Mesenteric fat pad (tissue), 1 donor: ENCODE results near the gene GJA1. TPM values are rescaled to one million over a fixed set of nuclear protein-coding genes. Genes with fewer than 3 reads are reported as not detected.

Experiments used
- DNase-seq: peaks from one replicate; pipeline ENCODE4 v3.0.0-alpha.2; 2020; ENCODE audit warnings: low spot score
- total RNA-seq: library from RNA; stranded (reverse); fragmentation: NEBNext Ultra II Directional; extraction: Animal tissue kit (Norgen Biotek cat#: 25700); gene quantifications from one replicate; pipeline ENCODE4 v1.2.1, GENCODE V29; 2021
- donor health status: DM: yes; HTN: yes; CAD: no.

GJA1 gene
- total RNA-seq, 1 donor from 2014 or later: 107 TPM

GRCh38 chr6:121482751-121483150 lies 47.3 kb downstream of the GJA1 start:
- no peak for DNase-seq

- DNase-seq: no peak
Observed at GRCh38 chr6:121485359-121485811, 49.9 kb downstream of the GJA1 start.

- DNase-seq: no peak
Observed at GRCh38 chr6:121491576-121491975, 56.1 kb downstream of the GJA1 start.

GRCh38 chr6:121492536-121492935 lies 57.1 kb downstream of the GJA1 start:
- no peak for DNase-seq

- DNase-seq: no peak
Observed at GRCh38 chr6:121497970-121498375, 62.5 kb downstream of the GJA1 start.

- no peak for DNase-seq
Observed at GRCh38 chr6:121498481-121499276, 63.2 kb downstream of the GJA1 start.

Other genes starting within 250 kb of the GJA1 start
- gene TBC1D32, start 101.2 kb upstream of the GJA1 start, total RNA-seq: 3.0 TPM